ENCODE data around the gene ACVR1.

ACVR1 gene

DNA sequence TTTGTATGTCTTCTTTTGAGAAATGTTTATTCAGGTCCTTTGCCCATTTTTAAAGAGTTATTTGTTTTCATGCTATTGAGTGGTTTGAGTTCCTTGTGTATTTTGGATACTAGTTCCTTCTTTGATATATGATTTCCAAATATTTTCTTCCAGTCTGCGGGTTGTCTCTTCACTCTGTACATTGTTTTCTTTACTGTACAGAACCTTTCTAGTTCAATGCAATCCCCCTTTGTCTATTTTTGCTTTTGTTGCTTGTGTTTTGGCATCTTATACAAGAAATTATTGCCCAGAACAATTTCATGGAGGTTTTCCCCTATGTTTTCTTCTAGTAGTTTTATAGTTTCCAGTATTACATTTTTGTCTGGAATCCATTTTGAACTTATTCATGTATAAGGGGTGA lies 185.0 kb downstream of the ACVR1 start:
- DNase-seq = no peak
